IPS DF 6.9 (cell line): ENCODE data around the gene FYN.

Source experiments
- DNase-seq: peaks from one replicate; pipeline ENCODE4 v3.0.0-alpha.2; 2013; ENCODE audit warnings: low read depth, low spot score
- H3K27ac ChIP-seq: one replicate; pipeline ENCODE4 v1.5.1; 2013; ENCODE audit warnings: low read length, control low read depth
- H3K27me3 ChIP-seq: 2 replicates; pipeline ENCODE4 v1.6.1; 2013; ENCODE audit warnings: mild to moderate bottlenecking, low read length; ENCODE audit not compliant: control insufficient read depth, insufficient read depth
- H3K36me3 ChIP-seq: 2 replicates; pipeline ENCODE4 v1.6.1; 2013; ENCODE audit warnings: low read length; ENCODE audit not compliant: control insufficient read depth, insufficient read depth
- H3K4me1 ChIP-seq: 2 replicates; pipeline ENCODE4 v1.6.1; 2013; ENCODE audit warnings: low read length; ENCODE audit not compliant: control insufficient read depth, insufficient read depth
- H3K4me3 ChIP-seq: 2 replicates; pipeline ENCODE4 v1.5.1; 2013; ENCODE audit warnings: mild to moderate bottlenecking, low read length
- H3K9me3 ChIP-seq: 2 replicates; pipeline ENCODE4 v1.6.1; 2013; ENCODE audit warnings: low read length, inconsistent platforms; ENCODE audit not compliant: control insufficient read depth, insufficient read depth
- WGBS: extraction: QIAGEN DNeasy Blood & Tissue Kit; methylation state at CpG from one replicate; pipeline ENCODE4 v1.1.7; 2013; ENCODE audit warnings: mixed read lengths, missing lambda C conversion rate; ENCODE audit not compliant: insufficient read length, insufficient coverage; 5-methylcytosine and 5-hydroxymethylcytosine counted together

FYN gene

DNA sequence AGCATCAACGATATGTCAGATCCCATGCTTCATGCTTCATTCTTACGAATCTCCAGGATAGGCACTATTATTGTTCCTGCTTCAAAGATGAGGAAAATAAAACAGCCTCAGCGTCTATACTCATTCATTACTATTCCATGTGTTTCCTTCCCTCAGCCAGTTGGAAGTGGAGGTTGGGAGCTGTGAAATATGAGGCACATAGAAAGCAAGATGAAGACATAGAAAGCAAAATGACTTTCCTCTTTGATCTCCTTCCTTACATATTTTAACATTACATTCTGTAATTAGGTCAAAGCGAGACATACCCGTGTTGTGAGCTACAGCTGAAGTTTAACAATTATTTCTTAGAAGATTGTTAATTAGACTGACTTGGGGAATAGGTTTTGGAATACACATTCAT lies 125.4 kb downstream of the FYN start:
- Histone ChIP-seq H3K27me3 (no peaks in the 10 kb centered on the region), H3K4me3 (no peak overlapping the region), H3K27ac (no peak overlapping the region), H3K36me3 (no peaks in the 10 kb centered on the region), H3K4me1 (peaks cover 2% of the 10 kb centered on the region; the same call in 1 of the 2 replicates), H3K9me3 (no peaks in the 10 kb centered on the region)
- no peak for DNase-seq
- no CpG with 5 or more reads among the region's 5 CpGs for WGBS

DNA sequence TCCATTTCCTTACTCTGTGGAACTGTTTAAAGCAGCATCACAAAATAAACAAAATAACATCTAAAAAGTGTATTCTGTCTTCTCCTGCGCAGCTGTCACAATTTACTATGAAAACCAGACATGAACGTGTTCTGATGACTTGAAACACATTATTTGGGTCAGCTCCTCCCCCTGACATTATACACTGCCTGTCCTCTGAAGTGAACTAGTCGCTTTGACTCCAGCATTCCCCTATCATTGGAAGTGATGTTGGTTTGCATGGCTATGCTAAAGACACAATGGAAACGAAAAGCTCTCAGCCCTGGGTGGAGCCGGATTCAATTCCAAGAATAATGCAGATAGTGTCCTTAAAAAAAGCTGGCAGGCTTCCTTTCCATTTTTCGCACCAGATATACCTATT lies 125.9 kb downstream of the FYN start:
- no peak overlapping the region for H3K4me3 ChIP-seq
- no peaks in the 10 kb centered on the region for H3K36me3 ChIP-seq
- WGBS: no CpG with 5 or more reads among the region's 6 CpGs
- no peaks in the 10 kb centered on the region for H3K27me3 ChIP-seq
- no peaks in the 10 kb centered on the region for H3K9me3 ChIP-seq
- no peak overlapping the region for H3K27ac ChIP-seq
- peaks cover 2% of the 10 kb centered on the region; the same call in 1 of the 2 replicates for H3K4me1 ChIP-seq
- no peak for DNase-seq

DNA sequence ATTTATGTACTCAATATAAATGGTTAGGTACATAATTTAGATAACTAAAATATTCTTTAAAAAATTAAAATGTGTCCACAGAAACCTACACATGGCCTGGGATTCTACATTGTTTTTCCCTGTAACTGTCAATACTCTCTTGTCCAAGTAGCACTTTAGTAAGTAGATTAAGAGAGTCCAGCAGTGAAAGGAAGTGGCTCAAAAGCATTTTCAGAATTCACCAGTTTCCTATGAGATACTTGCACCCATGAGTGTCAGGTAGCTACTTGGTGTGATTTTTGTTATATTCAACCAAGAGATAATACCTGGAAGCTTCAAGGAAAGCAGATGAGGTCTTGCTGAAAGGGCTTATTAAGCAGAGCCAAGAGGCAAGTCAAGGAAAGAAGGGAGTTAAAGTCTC lies 126.3 kb downstream of the FYN start:
- no peaks in the 10 kb centered on the region for H3K27me3 ChIP-seq
- H3K4me1 ChIP-seq: peaks cover 2% of the 10 kb centered on the region; the same call in 1 of the 2 replicates
- no peak overlapping the region for H3K4me3 ChIP-seq
- DNase-seq: no peak
- H3K9me3 ChIP-seq: no peaks in the 10 kb centered on the region
- no peaks in the 10 kb centered on the region for H3K36me3 ChIP-seq
- no peak overlapping the region for H3K27ac ChIP-seq

DNA sequence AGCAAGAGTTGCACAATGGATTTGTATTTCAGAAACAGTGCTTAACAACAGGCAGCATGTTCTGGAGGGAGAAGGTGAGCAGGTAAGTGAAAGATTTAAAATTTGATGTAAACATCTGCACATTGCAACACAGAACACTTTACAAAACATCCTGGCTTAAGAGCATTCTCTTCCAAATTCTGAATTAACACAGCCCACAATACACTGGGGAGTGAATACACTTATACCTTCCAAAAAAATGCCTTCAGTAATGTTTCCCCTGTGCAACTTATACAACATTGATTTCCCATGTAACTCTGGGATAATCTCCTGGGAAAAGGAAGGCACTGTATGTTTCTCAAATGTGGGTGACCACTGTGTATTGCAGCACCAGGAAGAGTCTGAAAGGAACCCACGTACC lies 127.6 kb downstream of the FYN start:
- Histone ChIP-seq H3K27me3 (no peaks in the 10 kb centered on the region), H3K27ac (no peak overlapping the region), H3K36me3 (no peaks in the 10 kb centered on the region), H3K9me3 (no peaks in the 10 kb centered on the region), H3K4me1 (peaks cover 2% of the 10 kb centered on the region; the same call in 1 of the 2 replicates), H3K4me3 (no peak overlapping the region)
- no peak for DNase-seq
- WGBS: no CpG with 5 or more reads among the region's 1 CpG

DNA sequence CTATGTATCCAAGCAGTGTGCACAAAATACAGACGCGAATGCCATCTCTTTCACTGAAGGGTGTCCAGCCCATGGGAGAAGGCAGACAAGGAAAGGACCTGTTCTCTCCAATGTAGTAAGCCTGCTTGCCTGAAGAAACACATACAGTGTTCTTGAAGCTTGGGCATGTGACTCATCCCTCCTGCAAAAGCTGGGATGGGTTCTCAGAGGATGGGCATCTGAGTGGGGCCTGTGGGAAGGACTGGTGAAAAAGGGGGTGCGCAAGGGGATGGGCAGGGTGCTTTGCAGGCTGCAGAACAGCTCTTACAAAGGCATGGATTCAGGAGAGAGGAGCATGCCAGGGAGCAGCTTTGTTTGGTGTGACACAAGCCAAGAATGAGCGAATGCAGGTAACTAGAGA lies 128.1 kb downstream of the FYN start:
- H3K9me3 ChIP-seq: no peaks in the 10 kb centered on the region
- no peak for DNase-seq
- H3K4me3 ChIP-seq: no peak overlapping the region
- H3K27me3 ChIP-seq: no peaks in the 10 kb centered on the region
- H3K36me3 ChIP-seq: no peaks in the 10 kb centered on the region
- peaks cover 2% of the 10 kb centered on the region; the same call in 1 of the 2 replicates for H3K4me1 ChIP-seq
- H3K27ac ChIP-seq: no peak overlapping the region
- WGBS: no CpG with 5 or more reads among the region's 4 CpGs

GRCh38 chr6:111743862-111744692 lies 129.2 kb downstream of the FYN start:
- no CpG with 5 or more reads among the region's 8 CpGs for WGBS
- H3K4me3 ChIP-seq: no peak overlapping the region
- no peaks in the 10 kb centered on the region for H3K27me3 ChIP-seq
- no peak for DNase-seq
- H3K36me3 ChIP-seq: no peaks in the 10 kb centered on the region
- no peaks in the 10 kb centered on the region for H3K9me3 ChIP-seq
- H3K4me1 ChIP-seq: peaks cover 2% of the 10 kb centered on the region; the same call in 1 of the 2 replicates
- H3K27ac ChIP-seq: no peak overlapping the region

- Histone ChIP-seq H3K4me1 (peaks cover 2% of the 10 kb centered on the region; the same call in 1 of the 2 replicates), H3K27ac (no peak overlapping the region), H3K4me3 (no peak overlapping the region), H3K27me3 (no peaks in the 10 kb centered on the region), H3K9me3 (no peaks in the 10 kb centered on the region), H3K36me3 (no peaks in the 10 kb centered on the region)
- no peak for DNase-seq
- WGBS: no CpG with 5 or more reads among the region's 5 CpGs
Observed at GRCh38 chr6:111743360-111743759, 129.9 kb downstream of the FYN start.

DNA sequence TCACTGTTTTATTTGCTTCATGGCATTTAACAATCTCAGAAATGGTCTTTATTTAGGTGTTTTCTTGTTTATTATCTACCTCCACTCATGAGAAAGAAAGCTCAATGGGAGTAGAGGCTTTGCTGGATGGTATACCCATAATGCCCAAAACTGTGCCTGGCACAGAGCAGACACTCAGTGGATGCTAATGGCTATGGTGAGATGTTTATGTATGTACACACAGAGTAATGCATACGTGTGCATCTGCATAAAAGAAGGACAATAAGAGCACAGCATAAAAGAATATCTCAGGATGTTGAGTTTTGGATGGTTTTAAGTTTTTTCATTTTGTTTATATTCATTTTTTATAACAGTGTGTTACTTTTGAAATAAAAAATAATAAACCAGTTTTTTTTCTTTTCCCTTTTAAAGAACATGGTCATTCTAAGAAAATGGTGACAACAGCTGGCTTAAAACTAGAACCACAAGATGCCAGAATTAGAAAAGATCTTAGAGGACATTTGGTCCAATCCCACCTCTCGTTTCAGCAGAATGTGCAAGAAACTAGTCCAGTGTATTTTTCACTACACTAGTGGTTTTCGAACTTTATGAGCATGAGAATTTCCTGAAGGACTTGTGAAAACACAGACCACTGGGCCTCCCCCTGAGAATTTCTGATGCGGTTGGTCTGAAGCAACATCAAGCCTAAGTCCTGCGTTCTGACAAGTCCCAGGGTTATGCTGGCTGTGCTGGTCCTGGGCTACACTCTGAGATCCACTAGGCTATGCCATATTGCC lies 131.9 kb downstream of the FYN start:
- WGBS: no CpG with 5 or more reads among the region's 5 CpGs
- no peaks in the 10 kb centered on the region for H3K4me1 ChIP-seq
- H3K9me3 ChIP-seq: no peaks in the 10 kb centered on the region
- H3K4me3 ChIP-seq: no peak overlapping the region
- no peak for DNase-seq
- no peaks in the 10 kb centered on the region for H3K27me3 ChIP-seq
- no peaks in the 10 kb centered on the region for H3K36me3 ChIP-seq
- H3K27ac ChIP-seq: no peak overlapping the region

DNA sequence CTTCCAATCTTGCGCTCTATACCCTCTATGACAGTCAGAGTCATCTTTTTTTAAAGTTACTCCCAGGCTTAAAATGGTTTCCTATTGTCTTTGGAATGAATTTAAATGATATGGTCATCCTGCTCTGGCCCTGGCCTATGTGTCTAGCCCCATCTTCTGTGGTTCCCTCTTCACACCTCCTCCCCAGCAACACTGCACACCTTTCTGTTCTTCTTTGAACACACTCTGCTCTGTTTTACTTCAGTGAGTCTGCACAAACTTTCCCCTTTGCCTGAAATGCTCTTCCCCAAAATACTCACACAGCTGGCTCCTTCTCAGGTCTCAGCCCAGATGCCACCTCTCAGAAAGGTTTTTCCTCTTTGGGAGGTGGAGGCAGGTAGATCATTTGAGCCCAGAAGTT lies 132.7 kb downstream of the FYN start:
- no peak for DNase-seq
- no peaks in the 10 kb centered on the region for H3K4me1 ChIP-seq

DNA sequence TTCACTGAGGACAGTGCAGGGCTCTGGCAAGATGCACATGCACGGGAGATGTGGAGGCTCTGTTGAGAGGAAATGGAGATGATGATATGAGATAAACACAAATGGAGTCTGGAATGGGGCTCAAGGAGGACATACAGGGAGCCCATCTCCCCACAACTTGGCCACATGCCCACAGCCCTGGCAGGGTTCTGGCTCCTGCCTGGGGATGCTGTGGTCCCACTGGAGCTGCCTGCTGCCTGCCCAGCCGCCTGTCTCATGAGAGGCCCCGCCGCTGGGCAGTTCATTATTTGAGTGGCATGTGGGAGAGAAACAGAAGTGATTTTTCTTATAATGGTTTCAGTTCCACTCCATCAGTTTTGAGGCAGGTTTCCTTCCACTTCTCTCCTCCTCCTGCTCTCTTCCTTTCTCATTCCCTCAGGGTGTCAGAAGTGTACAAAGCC lies 134.0 kb downstream of the FYN start:
- Histone ChIP-seq H3K27me3 (no peaks in the 10 kb centered on the region), H3K4me3 (no peak overlapping the region), H3K27ac (no peak overlapping the region), H3K9me3 (no peaks in the 10 kb centered on the region), H3K4me1 (no peaks in the 10 kb centered on the region), H3K36me3 (no peaks in the 10 kb centered on the region)
- WGBS: no CpG with 5 or more reads among the region's 4 CpGs
- DNase-seq: no peak

More for the DNA sequence above, 132.7 kb downstream of the FYN start:
- H3K9me3 ChIP-seq: no peaks in the 10 kb centered on the region
- WGBS: no CpG with 5 or more reads among the region's 1 CpG
- H3K27me3 ChIP-seq: no peaks in the 10 kb centered on the region
- H3K27ac ChIP-seq: no peak overlapping the region
- H3K36me3 ChIP-seq: no peaks in the 10 kb centered on the region
- H3K4me3 ChIP-seq: no peak overlapping the region
